Measurements from ENCODE around the gene ADARB2.
A peak's percentile ranks its signal among the peaks of the same experiment; 100 is the strongest.

ADARB2 gene

DNA sequence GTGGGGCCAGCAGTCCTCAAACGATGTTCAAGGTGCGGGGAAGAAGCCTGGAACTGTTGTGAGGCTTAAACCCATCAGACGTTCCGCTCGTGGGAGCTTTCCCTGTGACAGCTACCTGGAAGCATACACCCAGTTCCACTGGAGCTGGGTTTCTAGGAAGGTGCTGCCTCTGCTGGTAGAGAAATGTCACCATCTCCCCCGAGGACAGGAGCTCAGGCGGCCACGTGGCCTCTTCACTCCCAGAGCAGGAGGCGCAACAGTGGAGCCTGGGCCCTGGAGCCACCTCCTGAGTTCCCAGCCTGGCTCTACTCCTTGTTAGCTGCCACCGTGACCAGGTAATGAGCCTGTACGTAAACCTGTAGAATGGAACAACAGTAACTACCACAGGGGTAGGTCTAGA, 156.1 kb downstream of the ADARB2 start:
- no peak overlapping the region for H3K4me3 ChIP-seq (ENCODE audit: low read depth, low read length)
- DNase-seq (ENCODE audit: low read depth), result no peak
- TF ChIP-seq, protein P1, sequence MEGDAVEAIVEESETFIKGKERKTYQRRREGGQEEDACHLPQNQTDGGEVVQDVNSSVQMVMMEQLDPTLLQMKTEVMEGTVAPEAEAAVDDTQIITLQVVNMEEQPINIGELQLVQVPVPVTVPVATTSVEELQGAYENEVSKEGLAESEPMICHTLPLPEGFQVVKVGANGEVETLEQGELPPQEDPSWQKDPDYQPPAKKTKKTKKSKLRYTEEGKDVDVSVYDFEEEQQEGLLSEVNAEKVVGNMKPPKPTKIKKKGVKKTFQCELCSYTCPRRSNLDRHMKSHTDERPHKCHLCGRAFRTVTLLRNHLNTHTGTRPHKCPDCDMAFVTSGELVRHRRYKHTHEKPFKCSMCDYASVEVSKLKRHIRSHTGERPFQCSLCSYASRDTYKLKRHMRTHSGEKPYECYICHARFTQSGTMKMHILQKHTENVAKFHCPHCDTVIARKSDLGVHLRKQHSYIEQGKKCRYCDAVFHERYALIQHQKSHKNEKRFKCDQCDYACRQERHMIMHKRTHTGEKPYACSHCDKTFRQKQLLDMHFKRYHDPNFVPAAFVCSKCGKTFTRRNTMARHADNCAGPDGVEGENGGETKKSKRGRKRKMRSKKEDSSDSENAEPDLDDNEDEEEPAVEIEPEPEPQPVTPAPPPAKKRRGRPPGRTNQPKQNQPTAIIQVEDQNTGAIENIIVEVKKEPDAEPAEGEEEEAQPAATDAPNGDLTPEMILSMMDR (IDR thresholded peaks at IDR 0.05; ENCODE audit: low read depth, low read length, missing control alignments), result peak; percentile 6

DNA sequence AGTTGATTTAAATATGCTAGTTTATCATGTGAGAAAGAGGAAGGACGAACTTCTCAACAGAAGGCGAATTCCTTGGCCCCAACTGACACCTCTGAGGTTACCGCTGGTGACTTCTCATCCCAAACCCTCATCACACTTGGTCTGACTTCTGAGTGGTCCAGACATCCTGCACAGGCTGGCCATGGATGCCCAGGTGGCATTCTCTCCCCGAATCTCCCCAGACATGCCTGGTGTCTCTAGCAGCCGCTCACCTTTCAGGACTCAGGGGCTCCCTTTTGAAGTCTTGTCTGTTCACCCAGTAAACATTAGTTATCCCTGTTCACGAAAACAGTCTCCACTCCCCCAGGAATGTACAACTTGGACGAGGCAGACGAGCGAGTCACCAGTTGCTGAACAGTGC, 157.7 kb downstream of the ADARB2 start:
- TF ChIP-seq, protein P1 (IDR thresholded peaks at IDR 0.05; ENCODE audit: low read depth, low read length, missing control alignments), result no peak
- no peak for DNase-seq (ENCODE audit: low read depth)
- no peak overlapping the region for H3K4me3 ChIP-seq (ENCODE audit: low read depth, low read length)

DNA sequence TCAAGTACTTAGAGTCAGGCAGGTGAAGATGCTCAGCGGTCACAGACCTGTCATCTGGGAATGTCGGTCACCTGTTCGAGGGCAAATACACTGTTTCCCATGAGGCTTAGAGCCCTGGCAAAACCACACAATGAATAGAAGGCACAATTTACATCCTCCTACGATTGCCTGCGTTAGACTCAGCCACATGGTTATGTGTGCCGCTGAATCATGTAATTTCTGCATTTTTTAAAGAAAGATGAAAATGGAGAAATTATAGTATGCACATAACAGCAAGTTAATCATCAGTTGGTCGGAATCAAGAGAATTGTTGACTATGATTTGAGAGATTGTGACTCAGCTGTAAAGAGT, 158.2 kb downstream of the ADARB2 start:
- TF ChIP-seq, protein P1 (IDR thresholded peaks at IDR 0.05; ENCODE audit: low read depth, low read length, missing control alignments), result no peak
- H3K4me3 ChIP-seq (ENCODE audit: low read depth, low read length), result no peak overlapping the region
- DNase-seq (ENCODE audit: low read depth), result no peak

DNA sequence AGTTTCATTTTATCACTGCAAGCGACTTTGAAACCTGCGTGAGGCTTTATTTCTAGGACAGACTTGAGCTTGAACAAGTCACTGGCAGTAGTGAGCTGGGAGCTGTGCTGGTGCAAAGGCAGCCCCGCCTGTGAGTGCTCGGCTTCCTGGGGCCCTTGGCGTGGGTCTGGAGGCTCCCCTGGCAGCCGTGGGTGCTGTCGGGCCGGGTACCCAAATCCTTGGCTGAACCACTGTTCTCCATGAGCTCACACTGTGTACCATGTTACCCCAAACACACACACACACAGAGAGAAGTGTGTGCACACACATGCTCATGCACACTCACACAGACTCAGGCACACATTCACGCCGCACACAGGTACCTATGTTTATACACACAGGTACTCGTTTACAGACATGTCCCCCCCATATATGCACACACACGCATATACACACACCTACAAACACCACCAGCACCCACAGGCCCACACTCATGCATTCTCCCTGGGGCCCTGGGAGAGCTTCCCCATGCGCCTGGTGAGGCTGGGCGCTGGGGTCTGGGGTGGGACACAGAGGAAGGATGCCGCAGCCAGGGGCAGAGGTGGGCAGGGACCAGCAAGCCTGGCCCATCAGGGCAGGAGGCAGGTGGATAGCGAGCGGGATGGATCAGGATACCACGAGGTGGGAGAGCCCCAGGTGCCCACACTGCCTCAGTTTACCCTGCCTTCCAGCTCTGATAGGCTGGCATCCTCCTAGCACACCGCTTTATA, 158.8 kb downstream of the ADARB2 start:
- no peak overlapping the region for H3K4me3 ChIP-seq (ENCODE audit: low read depth, low read length)
- DNase-seq (ENCODE audit: low read depth), result no peak
- TF ChIP-seq, protein P1 (IDR thresholded peaks at IDR 0.05; ENCODE audit: low read depth, low read length, missing control alignments), result no peak

DNA sequence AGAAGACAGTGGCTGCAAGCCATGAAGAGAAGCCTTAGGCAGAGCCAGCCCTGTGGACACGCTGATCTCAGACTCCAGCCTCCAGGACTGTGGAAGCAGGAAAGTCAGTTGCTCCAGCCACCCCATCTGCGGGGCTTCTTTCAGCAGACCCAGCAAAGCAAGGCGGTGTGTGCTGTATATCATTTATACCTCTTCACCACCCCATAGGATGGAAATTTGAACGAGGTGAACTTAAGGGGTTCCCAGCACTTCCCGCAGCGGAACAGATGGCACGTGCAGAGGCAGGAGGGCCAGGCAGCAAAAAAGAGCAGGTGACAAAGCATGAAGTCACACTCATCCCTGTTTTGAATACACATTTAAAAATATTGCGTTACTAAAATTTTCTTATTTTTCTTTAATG, 159.4 kb downstream of the ADARB2 start:
- DNase-seq (ENCODE audit: low read depth), result no peak
- H3K4me3 ChIP-seq (ENCODE audit: low read depth, low read length), result no peak overlapping the region
- TF ChIP-seq, protein P1 (IDR thresholded peaks at IDR 0.05; ENCODE audit: low read depth, low read length, missing control alignments), result no peak

DNA sequence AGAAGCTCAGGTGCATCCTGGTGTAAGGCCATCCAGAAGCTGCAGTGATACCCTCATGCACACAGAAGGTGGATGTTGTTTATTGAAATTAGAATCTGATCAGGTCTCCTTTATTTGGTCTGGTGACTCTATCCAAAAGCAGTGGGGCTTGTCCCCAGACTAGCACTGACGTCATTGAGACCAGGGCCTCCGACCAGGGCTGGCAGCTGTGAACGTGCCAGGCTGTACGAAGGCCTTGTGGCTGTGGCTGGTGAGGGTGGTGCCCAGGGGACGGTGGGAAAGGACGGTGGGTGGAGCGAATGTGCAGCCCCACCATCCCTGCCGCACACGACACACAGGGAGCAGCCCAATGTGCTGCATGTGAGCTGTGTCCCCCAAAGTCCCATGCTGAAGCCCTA, 160.0 kb downstream of the ADARB2 start:
- TF ChIP-seq, protein P1 (IDR thresholded peaks at IDR 0.05; ENCODE audit: low read depth, low read length, missing control alignments), result no peak
- DNase-seq (ENCODE audit: low read depth), result no peak
- H3K4me3 ChIP-seq (ENCODE audit: low read depth, low read length), result no peak overlapping the region

Data from GM12864 (cell line).